ENCODE results near the gene SAP130. TPM values are rescaled to one million over a fixed set of nuclear protein-coding genes. Genes with fewer than 3 reads are reported as not detected.

SAP130 gene
- total RNA-seq, 1 experiment from 2014 or later: 45.6 TPM

DNA sequence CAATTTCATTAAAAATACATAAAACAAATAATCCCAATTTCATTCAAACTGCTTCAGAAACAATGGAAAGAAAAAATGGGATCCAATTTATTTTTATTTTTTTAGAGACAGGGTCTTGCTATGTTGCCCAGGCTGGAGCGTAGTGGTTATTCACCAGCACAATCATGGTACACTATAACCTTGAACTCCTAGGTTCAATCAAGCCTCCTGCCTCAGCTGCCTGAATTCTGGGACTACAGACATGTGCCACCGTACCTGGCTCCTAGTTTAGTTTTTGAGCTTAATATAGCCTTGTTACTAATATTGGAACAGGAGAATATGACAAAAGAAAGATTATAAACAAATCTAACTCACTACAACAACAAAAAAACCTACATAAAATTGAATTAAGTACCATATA lies 34.2 kb downstream of the SAP130 start:
- H3K4ac ChIP-seq (ENCODE audit: low read depth, low read length): no peak overlapping the region
- H2AK5ac ChIP-seq (ENCODE audit: insufficient read length, low read length): no peak overlapping the region
- H2BK20ac ChIP-seq (ENCODE audit: low read depth, low read length, poor library complexity, severe bottlenecking): no peak overlapping the region
- no peak overlapping the region for H3K56ac ChIP-seq (ENCODE audit: insufficient read length, low read depth, low read length)
- Mint-ChIP-seq H3K27me3 (ENCODE audit: low read depth) (no peaks in the 10 kb centered on the region), H3K4me3 (no peak overlapping the region), H3K36me3 (ENCODE audit: insufficient read depth in 1 of 3, low read depth in 3 of 3) (peaks cover 22 to 74% (median 59%) of the 10 kb centered on the region in 3 experiments; a peak in 6 of 7 replicates), H3K9me3 (no peaks in the 10 kb centered on the region), H3K27ac (no peak overlapping the region), H3K4me1 (no peaks in the 10 kb centered on the region)
- H4K91ac ChIP-seq (ENCODE audit: insufficient read length, low read depth, low read length): no peak overlapping the region
- no peak overlapping the region for H2BK12ac ChIP-seq (ENCODE audit: insufficient read length, low read depth, low read length)
- no peaks in the 10 kb centered on the region for H3K4me1 ChIP-seq (ENCODE audit: insufficient read depth, low read length)
- no peak for DNase-seq
- no peak overlapping the region for H2BK120ac ChIP-seq (ENCODE audit: low read depth, low read length, poor library complexity, severe bottlenecking)
- no peaks in the 10 kb centered on the region for H3K9me3 ChIP-seq (ENCODE audit: control insufficient read depth, low read depth, low read length)
- H3K23me2 ChIP-seq (ENCODE audit: insufficient read length, low read depth, low read length, poor library complexity, severe bottlenecking): no peaks in the 10 kb centered on the region
- H3K14ac ChIP-seq (ENCODE audit: insufficient read depth, low read length): no peak overlapping the region
- no peaks in the 10 kb centered on the region for H3K27me3 ChIP-seq (ENCODE audit: insufficient read depth, low read length)
- no peaks in the 10 kb centered on the region for H3K79me2 ChIP-seq (ENCODE audit: insufficient read depth, low read length)
- no peak overlapping the region for H2BK15ac ChIP-seq (ENCODE audit: low read depth, low read length)
- TF ChIP-seq CTCF (conservative IDR thresholded peaks at IDR 0.05): no peak
- H3K18ac ChIP-seq (ENCODE audit: insufficient read length, low read depth, low read length): no peak overlapping the region
- no peaks in the 10 kb centered on the region for H3K79me1 ChIP-seq (ENCODE audit: insufficient read depth, low read depth, low read length, poor library complexity, severe bottlenecking)
- no peak overlapping the region for H3K23ac ChIP-seq (ENCODE audit: insufficient read length, low read depth, low read length)
- H4K5ac ChIP-seq (ENCODE audit: insufficient read length, low read depth, low read length): no peak overlapping the region
- no peak overlapping the region for H3T11ph ChIP-seq (ENCODE audit: low read length)
- WGBS (ENCODE audit: extremely low coverage, insufficient read length, low lambda C conversion rate): no CpG with 5 or more reads among the region's 2 CpGs
- no peak overlapping the region for H2AFZ ChIP-seq (ENCODE audit: low read length)
- H3K4me2 ChIP-seq (ENCODE audit: insufficient read depth, insufficient read length, low read length): no peak overlapping the region
- H2BK5ac ChIP-seq (ENCODE audit: insufficient read length, low read length): no peak overlapping the region
- no peak overlapping the region for H3K9ac ChIP-seq (ENCODE audit: extremely low read depth, insufficient read length, low read length)
- H4K8ac ChIP-seq (replicated peaks; ENCODE audit: insufficient read length, low read depth, low read length): no peak overlapping the region
- H3K27ac ChIP-seq (ENCODE audit: insufficient read length, low read depth, low read length): no peak overlapping the region
- no peaks in the 10 kb centered on the region for H4K20me1 ChIP-seq (ENCODE audit: control insufficient read depth, insufficient read depth, insufficient read length)

Data from H9 (cell line).